GM12878 (cell line): Measurements from ENCODE around the gene METAP1D. TPM values are rescaled to one million over a fixed set of nuclear protein-coding genes. Genes with fewer than 3 reads are reported as not detected.

Experiments
- ATAC-seq: fragments of 200-7000 bp; cut with Tn5 transposase; 3 replicates; pipeline ENCODE4 v1.9.1; 2020; ENCODE audit warnings: mild to moderate bottlenecking, moderate library complexity
- BruUV-seq: library from RNA; stranded (reverse); fragments of 400-500 nt; replicated peaks from 2 replicates; lab custom pipeline; 2021; lab: Mats Ljungman, UMichigan
- CTCF ChIA-PET: fragments of 300-600 bp; sonication (Branson Sonifier 250); formaldehyde crosslinking; extraction: SDS; loops from one replicate; lab custom pipeline; 2021; ENCODE audit warnings: inconsistent platforms; lab: Yijun Ruan, JAX
- POLR2A ChIA-PET: fragments of 350-600 bp; formaldehyde crosslinking; extraction: SDS; loops from one replicate; lab custom pipeline; 2021; ENCODE audit warnings: inconsistent platforms; lab: Charles Lee
- RAD21 ChIA-PET: fragments of 300-600 bp; sonication (Branson Sonifier 250); formaldehyde crosslinking; loops from one replicate; lab custom pipeline; 2023; ENCODE audit warnings: antibody characterized with exemption; ENCODE audit not compliant: unreplicated experiment; lab: Charles Lee
- SMC1A ChIA-PET: fragments of 300-600 bp; sonication (Branson Sonifier 250); formaldehyde crosslinking; loops from one replicate; lab custom pipeline; 2023; ENCODE audit not compliant: unreplicated experiment, uncharacterized antibody; lab: Charles Lee
- DNase-seq: peaks from one replicate; pipeline ENCODE4 v3.0.0-alpha.2; 2011; ENCODE audit warnings: low read depth, low spot score
- FAIRE-seq: peaks from 3 replicates; lab custom pipeline; 2011; peaks lifted over from hg19 to GRCh38; lab: Jason Lieb, UNC
- H2AFZ ChIP-seq: 2 replicates; pipeline ENCODE4 v1.6.0; 2011; ENCODE audit warnings: low read depth, low read length, control low read depth; ENCODE audit not compliant: control insufficient read depth
- H3K27ac ChIP-seq: 2 replicates; pipeline ENCODE4 v1.5.1; 2011; ENCODE audit warnings: control low read depth; ENCODE audit not compliant: control insufficient read depth, insufficient read depth
- H3K27me3 ChIP-seq, 2 experiments: replicated peaks in 1 of 2; 2 replicates each; pipeline versions ENCODE4 v1.6.0 to v1.6.1; 2011; ENCODE audit warnings: low read length in 1 of 2; ENCODE audit not compliant: control insufficient read depth in 2 of 2, insufficient read depth in 2 of 2
- H3K36me3 ChIP-seq, 2 experiments: 2 replicates each; pipeline ENCODE4 v1.5.1; 2011; ENCODE audit warnings: low read length in 1 of 2; ENCODE audit not compliant: control insufficient read depth in 2 of 2, insufficient read depth in 2 of 2
- H3K4me1 ChIP-seq: 2 replicates; pipeline ENCODE4 v1.6.1; 2011; ENCODE audit warnings: mild to moderate bottlenecking, low read length, moderate library complexity, mixed read lengths; ENCODE audit not compliant: control insufficient read depth, insufficient read depth
- H3K4me2 ChIP-seq: 2 replicates; pipeline ENCODE4 v1.6.0; 2011; ENCODE audit warnings: control low read depth; ENCODE audit not compliant: control insufficient read depth, insufficient read depth
- H3K4me3 ChIP-seq: fragments of 200-600 bp; sonication (generic); 2 replicates; pipeline ENCODE4 v1.5.1; 2016
- H3K79me2 ChIP-seq: 2 replicates; pipeline ENCODE4 v1.6.0; 2011; ENCODE audit warnings: low read length; ENCODE audit not compliant: control insufficient read depth, insufficient read depth
- H3K9ac ChIP-seq: 2 replicates; pipeline ENCODE4 v1.8.0; 2011; ENCODE audit warnings: low read length, control low read depth, mixed read lengths; ENCODE audit not compliant: control insufficient read depth, insufficient read depth
- H3K9me3 ChIP-seq: replicated peaks from 3 replicates; pipeline ENCODE4 v1.5.1; 2011; ENCODE audit warnings: mild to moderate bottlenecking, low read length; ENCODE audit not compliant: control insufficient read depth, insufficient read depth
- H4K20me1 ChIP-seq: 2 replicates; pipeline ENCODE4 v1.6.0; 2011; ENCODE audit not compliant: control insufficient read depth, insufficient read depth
- ATF7 ChIP-seq: fragments of 450-650 bp; IDR thresholded peaks from 2 replicates; pipeline ENCODE4 v1.6.1; 2016; ENCODE audit warnings: low read depth, mild to moderate bottlenecking
- BCL11A ChIP-seq: IDR thresholded peaks from 2 replicates; pipeline ENCODE4 v1.6.1; 2011; ENCODE audit warnings: low read depth, low read length
- BHLHE40 ChIP-seq, 2 experiments: fragments of 450-650 bp in 1 of 2; IDR thresholded peaks; 2 replicates each; pipeline ENCODE4 v1.6.1; 2011 to 2017; ENCODE audit warnings: low read depth in 2 of 2, borderline replicate concordance in 1 of 2, improper control_type of control experiment in 1 of 2, low read length in 1 of 2, mild to moderate bottlenecking in 1 of 2
- CBX5 ChIP-seq: sonication (generic); IDR thresholded peaks from 2 replicates; pipeline ENCODE4 v1.6.1; 2016; ENCODE audit warnings: low read depth, moderate library complexity, mild to moderate bottlenecking, inconsistent platforms
- FOXM1 ChIP-seq: IDR thresholded peaks from 2 replicates; pipeline ENCODE4 v1.6.1; 2012; ENCODE audit warnings: low read depth, mild to moderate bottlenecking, inconsistent platforms, low read length, moderate library complexity
- MEF2A ChIP-seq: IDR thresholded peaks from 2 replicates; pipeline ENCODE4 v1.6.1; 2011; ENCODE audit warnings: low read depth, mild to moderate bottlenecking, low read length, moderate library complexity; ENCODE audit not compliant: insufficient read depth
- NR2C2 ChIP-seq: IDR thresholded peaks from 2 replicates; pipeline ENCODE4 v1.6.1; 2011; ENCODE audit warnings: borderline replicate concordance, low read depth; ENCODE audit not compliant: control insufficient read depth, insufficient read length
- PRDM15 ChIP-seq: fragments of 450-650 bp; formaldehyde crosslinking; IDR thresholded peaks from 2 replicates; pipeline ENCODE4 v1.4.0; 2020; ENCODE audit warnings: mild to moderate bottlenecking, moderate library complexity
- SMAD5 ChIP-seq: IDR thresholded peaks from 2 replicates; pipeline ENCODE4 v1.6.1; 2016; ENCODE audit warnings: antibody characterized with exemption, low read depth
- SP1 ChIP-seq: IDR thresholded peaks from one replicate; pipeline ENCODE4 v1.6.1; 2011; ENCODE audit warnings: low read depth, low read length
- ZBTB33 ChIP-seq: fragments of 450-650 bp; IDR thresholded peaks from 2 replicates; pipeline ENCODE4 v1.6.1; 2017; ENCODE audit warnings: mild to moderate bottlenecking
- ZNF207 ChIP-seq: fragments of 450-650 bp; IDR thresholded peaks from 2 replicates; pipeline ENCODE4 v1.6.1; 2014; ENCODE audit warnings: antibody characterized with exemption, mild to moderate bottlenecking, borderline replicate concordance
- WGBS: methylation state at CpG from one replicate; pipeline ENCODE4 v1.1.6; 2016; ENCODE audit warnings: low lambda C conversion rate; ENCODE audit not compliant: insufficient replicate concordance, insufficient coverage; ENCODE audit errors: missing lambda C conversion rate; 5-methylcytosine and 5-hydroxymethylcytosine counted together
- in situ Hi-C: fragments of 300-500 bp; cut with MboI; formaldehyde crosslinking; loops from 9 replicates; pipeline ENCODE4 v1.14.3; 2018; ENCODE audit warnings: mixed read lengths
- intact Hi-C: fragments of 100-400 bp; cut with micrococcal nuclease; formaldehyde crosslinking; loops from one replicate; pipeline ENCODE4 v1.14.2; 2022; ENCODE audit not compliant: unreplicated experiment
- polyA plus RNA-seq, 11 experiments: library from polyadenylated mRNA; depleted of rRNA in 4 of 11; unstranded in 6 of 11; stranded (reverse) in 5 of 11; fragments of >200 nt; fragmentation: Nextera tagmentation in 4 of 11; fragmentation: Illumina TruSeq in 1 of 11; extraction: Ambion mirVana in 4 of 11; extraction: Trizol in 1 of 11; gene quantifications; 1 replicate in 1 of 11; 2 replicates in 10 of 11; pipeline versions ENCODE4 v1.2.1 to v1.2.3, GENCODE V29; 2011 to 2016; ENCODE audit warnings: inconsistent platforms in 2 of 11, missing spikeins in 2 of 11, low read depth in 1 of 11
- total RNA-seq, 4 experiments: library from RNA; depleted of rRNA in 3 of 4; stranded (reverse); fragments of >200 nt in 3 of 4; fragmentation: Illumina TruSeq in 1 of 4; extraction: Trizol in 1 of 4; gene quantifications; 2 replicates each; pipeline versions ENCODE4 v1.2.1 to v1.2.3, GENCODE V29; 2013 to 2021
- TF ChIP-seq, protein P1 (sequence below): IDR thresholded peaks from 2 replicates; pipeline ENCODE4 v1.6.1; 2012; ENCODE audit warnings: mild to moderate bottlenecking, low read depth, low read length

The METAP1D gene
- total and polyA plus RNA-seq, 10 of the 15 experiments (the other 5 are each of a cell fraction or from before 2014, with no cell fraction given) = 4.5 to 12.1 (median 7.8) TPM

- TF ChIP-seq, protein P1, sequence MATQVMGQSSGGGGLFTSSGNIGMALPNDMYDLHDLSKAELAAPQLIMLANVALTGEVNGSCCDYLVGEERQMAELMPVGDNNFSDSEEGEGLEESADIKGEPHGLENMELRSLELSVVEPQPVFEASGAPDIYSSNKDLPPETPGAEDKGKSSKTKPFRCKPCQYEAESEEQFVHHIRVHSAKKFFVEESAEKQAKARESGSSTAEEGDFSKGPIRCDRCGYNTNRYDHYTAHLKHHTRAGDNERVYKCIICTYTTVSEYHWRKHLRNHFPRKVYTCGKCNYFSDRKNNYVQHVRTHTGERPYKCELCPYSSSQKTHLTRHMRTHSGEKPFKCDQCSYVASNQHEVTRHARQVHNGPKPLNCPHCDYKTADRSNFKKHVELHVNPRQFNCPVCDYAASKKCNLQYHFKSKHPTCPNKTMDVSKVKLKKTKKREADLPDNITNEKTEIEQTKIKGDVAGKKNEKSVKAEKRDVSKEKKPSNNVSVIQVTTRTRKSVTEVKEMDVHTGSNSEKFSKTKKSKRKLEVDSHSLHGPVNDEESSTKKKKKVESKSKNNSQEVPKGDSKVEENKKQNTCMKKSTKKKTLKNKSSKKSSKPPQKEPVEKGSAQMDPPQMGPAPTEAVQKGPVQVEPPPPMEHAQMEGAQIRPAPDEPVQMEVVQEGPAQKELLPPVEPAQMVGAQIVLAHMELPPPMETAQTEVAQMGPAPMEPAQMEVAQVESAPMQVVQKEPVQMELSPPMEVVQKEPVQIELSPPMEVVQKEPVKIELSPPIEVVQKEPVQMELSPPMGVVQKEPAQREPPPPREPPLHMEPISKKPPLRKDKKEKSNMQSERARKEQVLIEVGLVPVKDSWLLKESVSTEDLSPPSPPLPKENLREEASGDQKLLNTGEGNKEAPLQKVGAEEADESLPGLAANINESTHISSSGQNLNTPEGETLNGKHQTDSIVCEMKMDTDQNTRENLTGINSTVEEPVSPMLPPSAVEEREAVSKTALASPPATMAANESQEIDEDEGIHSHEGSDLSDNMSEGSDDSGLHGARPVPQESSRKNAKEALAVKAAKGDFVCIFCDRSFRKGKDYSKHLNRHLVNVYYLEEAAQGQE = no peak
- TF ChIP-seq FOXM1 (no peak), BCL11A (no peak), CBX5 (no peak), SMAD5 (no peak), BHLHE40 (IDR thresholded peaks at IDR 0.05; ENCODE audit: borderline replicate concordance in 1 of 2, low read depth in 2 of 2, low read length in 1 of 2) (no peak), ZBTB33 (no peak), MEF2A (no peak), ATF7 (no peak), ZNF207 (no peak), SP1 (no peak), PRDM15 (CRISPR knock-in tag) (no peak), NR2C2 (no peak)
- Histone ChIP-seq H3K27me3 (no peaks in the 10 kb centered on the region; a peak in 1 of 4 replicates), H3K9me3 (no peaks in the 10 kb centered on the region), H3K27ac (no peak overlapping the region), H3K79me2 (no peaks in the 10 kb centered on the region), H4K20me1 (no peaks in the 10 kb centered on the region), H3K4me1 (peaks cover 6% of the 10 kb centered on the region), H2AFZ (peak overlapping the region; percentile 99), H3K4me3 (peak overlapping the region; percentile 90), H3K36me3 (no peaks in the 10 kb centered on the region), H3K4me2 (peak overlapping the region; percentile 73), H3K9ac (peak overlapping the region; percentile 65)
- WGBS = 49% methylated on average over 4 of the region's 4 CpGs
- CTCF ChIA-PET = no interaction called here
- intact Hi-C loops (loop anchor here (5.0 kb wide), 2 partner anchors 88 to 103 kb away; partner anchors contain the start of genes DLX1 and DLX2), in situ Hi-C loops (no loop called here)
- SMC1A ChIA-PET = no interaction called here
- RAD21 ChIA-PET = no interaction called here
- POLR2A ChIA-PET = no interaction called here
- DNase-seq (no peak), FAIRE-seq (no peak), ATAC-seq (peak; percentile 2; the same call in 1 of the 3 replicates)
- no TSS peak for BruUV-seq
Measured at GRCh38 chr2:171999161-171999560, 592 bp upstream of the METAP1D start.
